NAMALWA (cell line): ENCODE results near the gene TSPAN33.
A peak's percentile ranks its signal among the peaks of the same experiment; 100 is the strongest.
"Not testable (repeated sequence)": the region's sequence is repeated elsewhere in the genome, so short reads cannot be mapped to it uniquely, and the experiment has no call there.

ENCODE experiments used
- DNase-seq: peaks from one replicate; pipeline ENCODE4 v3.0.0-alpha.2; 2015; ENCODE audit warnings: low spot score

TSPAN33 gene

DNA sequence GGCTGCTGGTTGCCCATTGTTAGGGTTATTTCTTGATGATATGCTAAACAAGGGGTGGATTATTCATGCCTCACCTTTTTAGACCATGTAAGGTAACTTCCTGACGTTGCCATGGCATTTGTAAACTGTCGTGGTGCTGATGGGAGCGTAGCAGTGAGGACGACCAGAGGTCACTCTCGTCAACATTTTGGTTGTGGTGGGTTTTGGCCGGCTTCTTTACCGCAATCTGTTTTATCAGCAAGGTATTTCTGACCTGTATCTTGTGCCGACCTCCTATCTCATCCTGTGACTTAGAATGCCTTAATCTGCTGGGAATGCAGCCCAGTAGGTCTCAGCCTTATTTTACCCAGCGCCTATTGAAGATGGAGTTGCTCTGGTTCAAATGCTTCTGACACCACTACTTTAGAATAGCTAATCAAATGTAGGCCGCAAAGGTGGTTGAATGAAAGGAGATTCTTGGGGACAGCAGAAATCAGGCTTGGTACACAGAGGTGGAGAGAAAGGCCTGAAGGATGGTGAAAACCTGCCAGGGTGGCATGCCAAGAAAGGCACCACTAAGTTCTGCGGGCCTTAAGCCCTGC is 26.0 kb downstream of the TSPAN33 start:
- no peak for DNase-seq

GRCh38 chr7:129173861-129174260 is 29.4 kb downstream of the TSPAN33 start:
- not testable (repeated sequence) for DNase-seq

DNA sequence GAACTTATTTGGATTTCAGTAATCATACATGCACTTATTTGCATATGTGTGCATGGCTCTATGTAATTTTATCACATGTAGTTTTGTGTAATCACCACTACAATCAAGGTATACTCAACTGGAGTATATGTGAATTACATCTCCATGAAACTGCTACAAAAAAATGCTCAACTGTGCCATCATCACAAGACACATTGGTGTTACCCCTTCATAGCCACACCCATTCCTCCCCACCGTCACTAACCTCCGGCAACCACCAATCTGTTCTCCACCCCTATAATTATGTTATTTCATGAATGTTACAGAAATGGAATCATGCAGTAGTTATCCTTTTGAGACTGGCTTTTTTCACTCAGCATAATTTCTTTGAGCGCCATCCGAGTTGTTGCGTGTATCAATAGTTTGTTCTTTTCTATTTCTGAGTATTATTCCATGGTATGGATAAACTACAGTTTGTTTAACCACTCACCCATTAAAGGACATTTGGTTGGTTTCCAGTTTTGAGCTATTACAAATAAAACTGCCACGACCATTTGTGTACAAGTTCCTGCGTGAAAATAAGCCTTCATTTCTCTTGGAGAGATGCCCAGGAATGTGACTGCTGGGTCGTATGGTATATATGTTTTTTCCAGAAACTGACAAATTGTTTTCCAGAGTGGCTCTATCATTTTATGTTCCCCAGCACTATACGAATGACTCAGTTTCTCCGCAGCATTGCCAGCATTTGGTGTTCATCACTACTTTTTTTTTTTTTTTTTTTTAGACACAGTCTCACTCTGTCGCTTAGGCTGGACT is 32.6 kb downstream of the TSPAN33 start:
- peak; percentile 40 for DNase-seq

DNA sequence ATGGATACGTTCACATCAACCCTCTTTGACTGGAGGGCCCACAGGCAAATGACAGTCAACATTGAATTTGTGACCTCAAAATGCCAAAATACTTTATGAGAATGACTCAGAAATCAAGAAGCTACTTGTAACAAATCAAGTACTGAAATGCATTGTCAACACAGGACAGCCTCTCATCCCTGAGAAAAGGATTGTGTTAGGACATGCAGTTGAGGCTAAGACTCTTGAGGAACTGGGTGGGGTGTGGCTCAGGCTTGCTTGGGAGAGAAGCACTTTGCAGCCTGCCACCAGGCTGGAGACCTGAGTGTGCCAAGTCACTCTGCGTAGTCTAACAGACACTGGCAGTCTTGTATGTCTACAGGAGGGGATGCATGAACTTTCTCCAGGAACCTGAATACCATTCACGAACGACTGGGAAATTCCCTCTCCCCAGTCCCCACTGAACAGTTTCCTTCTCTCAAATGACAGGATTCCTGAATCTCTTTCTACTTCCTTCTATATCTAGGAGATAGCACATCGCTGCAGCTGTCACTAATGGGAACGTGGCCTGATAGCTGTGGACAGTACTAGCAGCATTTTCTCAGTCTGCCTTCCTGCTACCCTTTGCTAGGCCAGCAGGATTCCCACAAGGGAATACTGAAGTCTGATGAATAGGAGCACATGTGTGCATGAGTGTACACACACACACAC is 40.6 kb downstream of the TSPAN33 start:
- no peak for DNase-seq

- no peak for DNase-seq
Observed at GRCh38 chr7:129186749-129187260, 42.3 kb downstream of the TSPAN33 start.

DNA sequence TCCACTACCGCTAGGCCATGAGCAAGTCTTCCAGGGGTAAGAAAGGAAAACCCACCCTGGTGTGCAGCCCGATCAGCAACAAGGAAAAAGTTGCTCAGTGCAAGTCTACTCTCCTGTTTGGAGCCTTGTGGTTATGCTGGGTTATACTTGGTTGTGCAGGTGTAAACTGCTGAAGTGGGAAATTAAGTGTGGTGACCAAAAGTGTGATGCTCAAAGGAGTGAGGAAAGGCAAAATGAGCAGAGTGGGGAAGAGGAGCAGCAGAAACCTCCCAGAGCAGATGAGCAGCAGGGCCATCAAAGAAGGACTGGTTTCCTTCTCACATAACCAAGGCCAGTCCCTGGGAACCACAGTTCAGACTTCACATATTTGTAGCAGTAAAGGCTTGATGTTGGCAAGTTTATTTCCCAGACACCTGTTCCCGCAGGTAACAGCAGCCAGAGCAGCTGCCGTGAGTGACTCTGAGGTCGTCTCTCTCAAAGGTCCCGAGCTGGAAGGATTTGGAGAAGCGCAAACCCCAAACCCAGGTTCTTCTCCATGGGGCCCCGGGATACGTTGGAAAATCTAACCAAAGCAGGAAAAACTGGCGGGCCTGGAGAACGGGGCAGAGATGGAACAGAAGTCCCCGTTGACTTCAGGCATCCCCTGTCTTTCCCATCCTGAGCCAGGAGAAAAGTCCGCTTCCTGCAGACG is 43.3 kb downstream of the TSPAN33 start:
- no peak for DNase-seq

- no peak for DNase-seq
Observed at GRCh38 chr7:129188372-129188891, 43.9 kb downstream of the TSPAN33 start, which contains the start of gene SMO. TSS of gene SMO (plus strand) at chr7:129188633. CDS start at chr7:129189152, 519 bp downstream.

- DNase-seq: no peak
Observed at GRCh38 chr7:129188892-129189660, 44.6 kb downstream of the TSPAN33 start.

DNA sequence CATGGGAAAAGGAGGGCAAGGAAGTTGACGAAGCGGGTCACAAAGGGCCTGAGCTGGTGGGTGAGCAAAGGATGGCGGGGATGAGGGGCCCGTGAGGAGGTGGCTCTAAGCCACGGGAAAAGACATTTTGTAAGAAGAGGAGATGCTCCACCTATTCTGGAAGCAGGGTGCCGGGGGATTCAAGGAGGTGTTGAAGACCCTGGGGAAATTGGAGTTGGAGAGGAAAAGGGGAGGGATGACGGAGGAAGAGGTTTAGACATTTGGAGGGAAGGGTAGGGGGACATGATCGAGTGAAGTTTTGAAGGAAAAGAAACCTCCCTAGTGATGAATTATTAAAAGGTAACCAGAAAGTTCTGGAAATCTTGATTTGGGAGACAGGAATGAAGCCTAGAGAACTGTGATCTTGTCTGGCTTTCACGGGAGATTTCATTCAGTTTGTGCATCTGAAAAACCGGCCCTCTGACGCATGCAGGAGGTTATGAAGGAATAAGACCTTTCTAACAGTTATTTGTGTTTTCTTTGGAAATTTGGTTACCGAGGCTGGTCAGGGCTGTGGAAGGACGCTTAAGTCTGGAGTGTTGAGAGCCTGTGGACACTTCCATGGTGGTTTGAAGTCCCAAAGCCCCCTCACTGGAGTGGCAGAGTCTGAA is 45.3 kb downstream of the TSPAN33 start:
- no peak for DNase-seq

GRCh38 chr7:129191272-129191671 is 46.8 kb downstream of the TSPAN33 start:
- no peak for DNase-seq

DNA sequence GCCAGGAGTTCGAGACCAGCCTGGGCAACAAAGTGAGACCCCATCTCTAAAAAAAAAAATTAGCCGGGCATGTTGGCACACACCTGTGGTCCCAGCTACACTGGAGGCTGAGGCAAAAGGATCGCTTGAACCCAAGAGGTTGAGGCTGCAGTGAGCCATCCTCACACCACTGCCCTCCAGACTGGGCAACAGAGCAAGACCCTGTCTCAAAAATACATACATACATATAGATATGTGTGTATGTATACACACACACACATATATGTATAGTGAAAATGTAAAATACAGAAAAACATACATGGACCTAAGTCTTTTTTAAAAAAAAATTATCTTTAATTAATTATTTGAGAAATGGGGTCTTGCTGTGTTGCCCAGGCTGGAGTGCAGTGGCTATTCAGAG is 49.4 kb downstream of the TSPAN33 start:
- no peak for DNase-seq

DNA sequence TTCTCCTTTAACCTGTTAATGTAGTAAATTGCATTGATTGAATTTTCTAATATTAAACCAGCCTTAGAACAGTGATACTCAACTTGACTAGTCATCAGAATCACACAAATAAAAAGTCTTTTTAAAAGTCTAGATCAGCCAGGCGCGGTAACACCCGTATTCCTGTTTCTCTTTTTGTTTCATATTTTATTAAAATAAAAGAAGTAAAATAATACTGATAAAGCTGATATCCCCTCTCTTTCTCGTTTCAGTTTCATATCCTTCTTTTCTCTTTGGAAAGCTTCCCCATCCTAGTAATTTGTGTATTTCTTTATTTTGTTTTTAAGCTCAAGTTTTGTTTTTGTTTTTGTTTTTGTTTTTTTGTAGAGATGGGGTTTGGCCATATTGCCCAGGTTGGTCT is 53.3 kb downstream of the TSPAN33 start:
- no peak for DNase-seq

DNA sequence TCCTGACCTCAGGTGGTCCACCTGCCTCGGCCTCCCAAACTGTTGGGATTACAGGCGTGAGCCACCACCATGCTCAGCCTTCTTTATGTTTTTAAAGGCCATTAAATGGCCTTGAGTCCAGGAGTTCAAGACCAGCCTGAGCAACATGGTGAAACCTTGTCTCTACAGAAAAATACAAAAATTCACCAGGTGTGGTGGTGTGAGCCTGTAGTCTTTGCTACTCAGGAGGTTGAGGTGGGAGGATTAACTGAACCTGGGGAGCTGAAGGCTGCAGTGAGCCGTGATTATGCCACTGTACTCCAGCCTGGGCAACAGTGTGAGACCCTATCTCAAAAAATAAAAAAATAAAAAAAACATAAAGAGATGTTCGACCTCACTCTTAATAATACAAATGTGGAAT is 54.9 kb downstream of the TSPAN33 start:
- no peak for DNase-seq

- DNase-seq: no peak
Observed at GRCh38 chr7:129202058-129202777, 57.7 kb downstream of the TSPAN33 start.

- DNase-seq: no peak
Observed at GRCh38 chr7:129203050-129203741, 58.7 kb downstream of the TSPAN33 start.

DNA sequence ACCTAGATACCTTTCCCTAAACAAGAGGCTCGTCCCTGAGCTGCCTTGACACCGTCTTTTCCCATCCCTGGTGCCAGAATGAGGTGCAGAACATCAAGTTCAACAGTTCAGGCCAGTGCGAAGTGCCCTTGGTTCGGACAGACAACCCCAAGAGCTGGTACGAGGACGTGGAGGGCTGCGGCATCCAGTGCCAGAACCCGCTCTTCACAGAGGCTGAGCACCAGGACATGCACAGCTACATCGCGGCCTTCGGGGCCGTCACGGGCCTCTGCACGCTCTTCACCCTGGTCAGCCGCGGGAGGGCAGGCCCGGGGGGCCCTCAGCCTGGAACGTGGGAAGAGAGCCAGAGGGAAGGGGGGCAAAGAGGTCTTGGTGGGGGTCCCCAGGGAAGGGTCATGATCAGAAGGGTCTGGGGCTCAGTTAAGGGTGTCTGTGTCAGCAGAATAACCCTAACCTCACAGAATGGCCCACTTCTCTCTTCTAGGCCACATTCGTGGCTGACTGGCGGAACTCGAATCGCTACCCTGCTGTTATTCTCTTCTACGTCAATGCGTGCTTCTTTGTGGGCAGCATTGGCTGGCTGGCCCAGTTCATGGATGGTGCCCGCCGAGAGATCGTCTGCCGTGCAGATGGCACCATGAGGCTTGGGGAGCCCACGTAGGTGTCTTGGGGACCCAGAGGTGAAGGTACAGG is 60.8 kb downstream of the TSPAN33 start:
- DNase-seq: no peak

DNA sequence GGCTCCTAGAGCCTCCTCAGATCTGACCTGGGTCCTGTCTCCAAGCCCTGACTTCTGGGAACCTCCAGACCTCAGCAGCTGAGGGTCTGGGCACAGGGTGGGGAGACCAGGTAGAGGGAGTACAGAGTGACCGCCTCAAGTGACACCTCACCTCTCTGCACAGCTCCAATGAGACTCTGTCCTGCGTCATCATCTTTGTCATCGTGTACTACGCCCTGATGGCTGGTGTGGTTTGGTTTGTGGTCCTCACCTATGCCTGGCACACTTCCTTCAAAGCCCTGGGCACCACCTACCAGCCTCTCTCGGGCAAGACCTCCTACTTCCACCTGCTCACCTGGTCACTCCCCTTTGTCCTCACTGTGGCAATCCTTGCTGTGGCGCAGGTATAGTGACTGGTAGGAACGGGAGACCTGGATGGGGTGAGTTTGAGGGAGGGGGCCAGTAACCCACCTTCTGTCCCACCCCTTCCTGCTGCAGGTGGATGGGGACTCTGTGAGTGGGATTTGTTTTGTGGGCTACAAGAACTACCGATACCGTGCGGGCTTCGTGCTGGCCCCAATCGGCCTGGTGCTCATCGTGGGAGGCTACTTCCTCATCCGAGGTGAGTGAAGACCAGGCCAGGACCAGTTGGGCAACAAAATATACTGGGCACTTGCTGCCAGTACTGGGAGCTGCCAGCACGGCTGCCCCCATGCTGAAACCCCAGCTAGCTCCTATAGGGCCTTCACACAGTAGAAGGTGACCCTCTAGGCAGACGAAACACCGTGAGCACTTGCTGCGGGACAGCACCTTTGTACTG is 61.7 kb downstream of the TSPAN33 start:
- no peak for DNase-seq

DNA sequence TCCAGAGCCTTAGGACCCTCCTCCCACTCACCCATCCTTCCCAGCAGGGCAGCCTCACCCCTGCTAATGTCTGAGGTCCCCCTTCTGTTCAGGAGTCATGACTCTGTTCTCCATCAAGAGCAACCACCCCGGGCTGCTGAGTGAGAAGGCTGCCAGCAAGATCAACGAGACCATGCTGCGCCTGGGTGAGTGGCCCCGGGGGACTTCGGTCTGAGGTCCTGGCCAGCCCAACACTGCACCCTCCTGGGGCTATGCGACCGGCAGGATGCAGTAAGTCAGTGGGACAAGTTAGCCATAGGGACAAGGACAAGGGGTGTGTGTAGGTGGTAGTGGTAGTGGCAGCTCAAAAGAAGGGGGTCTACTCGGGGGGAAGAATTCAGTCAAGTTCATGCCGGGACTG is 64.2 kb downstream of the TSPAN33 start:
- no peak for DNase-seq
